Measurements from ENCODE around the gene RBM10.

Gene RBM10

DNA sequence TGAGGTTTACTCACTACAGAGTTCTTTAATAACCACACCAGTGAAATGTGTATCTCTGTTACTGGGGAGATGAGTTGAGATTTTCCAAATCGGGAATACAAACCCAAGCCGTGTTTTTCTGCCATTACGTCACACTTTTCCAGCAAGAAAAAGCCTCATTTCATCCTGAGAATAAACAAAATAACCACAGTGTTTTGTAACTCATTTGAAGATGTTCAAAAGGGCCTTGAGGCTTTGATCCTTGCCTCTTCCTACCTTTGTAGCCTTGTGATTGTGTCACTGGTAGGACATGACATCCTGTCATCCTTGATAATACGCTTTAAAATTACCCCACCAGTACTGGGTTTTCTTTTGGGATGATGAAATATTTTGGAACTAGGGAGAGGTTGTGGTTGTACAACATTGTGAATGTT is 90.7 kb downstream of the RBM10 start:
- TF ChIP-seq, protein P1, sequence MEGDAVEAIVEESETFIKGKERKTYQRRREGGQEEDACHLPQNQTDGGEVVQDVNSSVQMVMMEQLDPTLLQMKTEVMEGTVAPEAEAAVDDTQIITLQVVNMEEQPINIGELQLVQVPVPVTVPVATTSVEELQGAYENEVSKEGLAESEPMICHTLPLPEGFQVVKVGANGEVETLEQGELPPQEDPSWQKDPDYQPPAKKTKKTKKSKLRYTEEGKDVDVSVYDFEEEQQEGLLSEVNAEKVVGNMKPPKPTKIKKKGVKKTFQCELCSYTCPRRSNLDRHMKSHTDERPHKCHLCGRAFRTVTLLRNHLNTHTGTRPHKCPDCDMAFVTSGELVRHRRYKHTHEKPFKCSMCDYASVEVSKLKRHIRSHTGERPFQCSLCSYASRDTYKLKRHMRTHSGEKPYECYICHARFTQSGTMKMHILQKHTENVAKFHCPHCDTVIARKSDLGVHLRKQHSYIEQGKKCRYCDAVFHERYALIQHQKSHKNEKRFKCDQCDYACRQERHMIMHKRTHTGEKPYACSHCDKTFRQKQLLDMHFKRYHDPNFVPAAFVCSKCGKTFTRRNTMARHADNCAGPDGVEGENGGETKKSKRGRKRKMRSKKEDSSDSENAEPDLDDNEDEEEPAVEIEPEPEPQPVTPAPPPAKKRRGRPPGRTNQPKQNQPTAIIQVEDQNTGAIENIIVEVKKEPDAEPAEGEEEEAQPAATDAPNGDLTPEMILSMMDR (IDR thresholded peaks at IDR 0.05): no peak
- Histone ChIP-seq H3K9ac (no peak overlapping the region), H3K27ac (no peak overlapping the region), H3K27me3 (ENCODE audit: control insufficient read depth, insufficient read depth, low read length) (no peaks in the 10 kb centered on the region), H3K4me3 (ENCODE audit: low read depth, low read length) (no peak overlapping the region), H3K4me1 (peaks cover 4% of the 10 kb centered on the region), H2AFZ (no peak overlapping the region), H3K4me2 (ENCODE audit: low read length) (no peak overlapping the region), H3K79me2 (peaks cover 3% of the 10 kb centered on the region), H3K9me3 (ENCODE audit: control insufficient read depth, low read length) (no peaks in the 10 kb centered on the region), H3K36me3 (ENCODE audit: control insufficient read depth, insufficient read depth, low read length) (no peaks in the 10 kb centered on the region)

Data from parathyroid adenoma (tissue), 2 donors.